Tibial nerve (tissue), 3 donors: Measurements from ENCODE around the gene TCP11L2.

Experiments used
- CTCF ChIP-seq, 5 experiments: fragments of 200-600 bp in 3 of 5; fragments of 450-650 bp in 2 of 5; sonication (generic) in 3 of 5; IDR thresholded peaks; one replicate each; pipeline ENCODE4 v1.5.1; 2016 to 2019; ENCODE audit warnings: antibody characterized with exemption in 5 of 5, mild to moderate bottlenecking in 3 of 5, moderate library complexity in 2 of 5
- POLR2A ChIP-seq, 2 donors: fragments of 450-650 bp; IDR thresholded peaks; one replicate each; pipeline ENCODE4 v1.6.1; 2017; ENCODE audit warnings: antibody characterized with exemption in 2 of 2, mild to moderate bottlenecking in 2 of 2, moderate library complexity in 2 of 2

- TF ChIP-seq CTCF (IDR thresholded peaks at IDR 0.05) (no peak), POLR2A (IDR thresholded peaks at IDR 0.05) (no peak)
These were observed 1.3 kb upstream of the TCP11L2 start for GRCh38 chr12:106301241-106301610.
